Cardiac muscle cell (in vitro differentiated cells and primary cell): ENCODE results near the gene NUDT22. TPM values are rescaled to one million over a fixed set of nuclear protein-coding genes. Genes with fewer than 3 reads are reported as not detected.

Source experiments
- DNase-seq, 2 donors: peaks; one replicate each; pipeline versions ENCODE4 v3.0.0 to v3.0.0-alpha.2; 2010 to 2017; ENCODE audit warnings: low read depth in 1 of 2, low spot score in 1 of 2
- H3K27ac ChIP-seq: fragments of 200-600 bp; sonication (generic); 2 replicates; pipeline ENCODE4 v1.5.1; 2016
- H3K27me3 ChIP-seq: fragments of 200-600 bp; sonication (generic); 2 replicates; pipeline ENCODE4 v1.6.0; 2016; ENCODE audit warnings: control low read depth
- H3K36me3 ChIP-seq: fragments of 200-600 bp; sonication (generic); 2 replicates; pipeline ENCODE4 v1.5.1; 2016; ENCODE audit warnings: control low read depth
- H3K4me1 ChIP-seq: fragments of 200-600 bp; sonication (generic); 2 replicates; pipeline ENCODE4 v1.8.1; 2017; ENCODE audit warnings: low read depth, mild to moderate bottlenecking, mixed run types
- H3K4me3 ChIP-seq: fragments of 200-600 bp; sonication (generic); 2 replicates; pipeline ENCODE4 v1.5.1; 2016; ENCODE audit warnings: mild to moderate bottlenecking
- H3K9me3 ChIP-seq: fragments of 200-600 bp; sonication (generic); 2 replicates; pipeline ENCODE4 v1.5.1; 2017; ENCODE audit warnings: low read depth, mild to moderate bottlenecking, control low read depth
- polyA plus RNA-seq: library from polyadenylated mRNA; unstranded; fragments of >200 nt; fragmentation: Nextera tagmentation; extraction: Ambion mirVana; gene quantifications from 2 replicates; pipeline ENCODE4 v1.2.1, GENCODE V29; 2016
- total RNA-seq: library from RNA; depleted of rRNA; stranded (reverse); fragments of >200 nt; gene quantifications from 2 replicates; pipeline ENCODE4 v1.2.3, GENCODE V29; 2016
- TF ChIP-seq, protein P1 (sequence below): IDR thresholded peaks from 2 replicates; pipeline ENCODE4 v1.5.1; 2012; ENCODE audit warnings: low read depth, mild to moderate bottlenecking, low read length

Gene NUDT22
- total and polyA plus RNA-seq, 2 experiments from 2014 or later: 76.0 to 90.6 TPM

DNA sequence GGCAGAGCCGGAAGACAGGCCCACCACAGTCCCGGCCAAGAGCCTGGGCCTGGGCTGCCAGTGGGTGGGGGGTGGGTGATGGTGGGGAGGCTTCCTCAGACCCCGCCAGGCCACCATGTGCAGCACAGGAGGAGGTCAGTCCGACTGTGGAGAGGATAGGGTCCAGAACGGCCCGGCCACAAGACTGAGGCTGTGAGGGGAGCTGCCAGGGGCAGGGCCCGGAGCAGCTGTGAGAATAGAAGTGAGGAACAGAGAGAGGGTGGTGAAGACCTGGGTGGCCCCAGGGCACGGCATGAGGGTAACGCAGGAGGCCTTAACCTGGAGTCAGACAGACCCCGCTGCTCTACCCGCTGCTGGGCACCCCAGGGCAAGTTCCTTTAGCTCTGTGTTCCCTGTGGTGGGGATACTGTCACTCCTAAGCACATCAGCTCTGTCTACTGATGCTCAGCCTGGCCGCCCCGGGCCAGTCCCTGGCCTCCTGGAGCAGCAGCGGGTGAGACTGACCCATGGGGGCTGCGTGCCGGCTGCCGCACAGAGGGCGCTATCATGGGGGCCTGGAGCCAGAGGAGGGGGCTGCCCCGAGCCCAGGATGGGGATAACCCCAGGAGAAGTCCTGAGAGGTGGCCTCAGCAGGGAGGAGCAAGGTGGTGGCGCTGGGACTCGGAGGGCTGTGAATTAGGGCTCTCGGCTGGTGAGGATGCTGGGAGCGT, 17.8 kb upstream of the NUDT22 start:
- Histone ChIP-seq H3K4me1 (peaks cover 2% of the 10 kb centered on the region), H3K9me3 (no peaks in the 10 kb centered on the region), H3K4me3 (no peak overlapping the region), H3K27ac (no peak overlapping the region), H3K36me3 (peaks cover 10% of the 10 kb centered on the region), H3K27me3 (no peaks in the 10 kb centered on the region)
- no peak for DNase-seq
- TF ChIP-seq, protein P1, sequence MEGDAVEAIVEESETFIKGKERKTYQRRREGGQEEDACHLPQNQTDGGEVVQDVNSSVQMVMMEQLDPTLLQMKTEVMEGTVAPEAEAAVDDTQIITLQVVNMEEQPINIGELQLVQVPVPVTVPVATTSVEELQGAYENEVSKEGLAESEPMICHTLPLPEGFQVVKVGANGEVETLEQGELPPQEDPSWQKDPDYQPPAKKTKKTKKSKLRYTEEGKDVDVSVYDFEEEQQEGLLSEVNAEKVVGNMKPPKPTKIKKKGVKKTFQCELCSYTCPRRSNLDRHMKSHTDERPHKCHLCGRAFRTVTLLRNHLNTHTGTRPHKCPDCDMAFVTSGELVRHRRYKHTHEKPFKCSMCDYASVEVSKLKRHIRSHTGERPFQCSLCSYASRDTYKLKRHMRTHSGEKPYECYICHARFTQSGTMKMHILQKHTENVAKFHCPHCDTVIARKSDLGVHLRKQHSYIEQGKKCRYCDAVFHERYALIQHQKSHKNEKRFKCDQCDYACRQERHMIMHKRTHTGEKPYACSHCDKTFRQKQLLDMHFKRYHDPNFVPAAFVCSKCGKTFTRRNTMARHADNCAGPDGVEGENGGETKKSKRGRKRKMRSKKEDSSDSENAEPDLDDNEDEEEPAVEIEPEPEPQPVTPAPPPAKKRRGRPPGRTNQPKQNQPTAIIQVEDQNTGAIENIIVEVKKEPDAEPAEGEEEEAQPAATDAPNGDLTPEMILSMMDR: no peak

DNA sequence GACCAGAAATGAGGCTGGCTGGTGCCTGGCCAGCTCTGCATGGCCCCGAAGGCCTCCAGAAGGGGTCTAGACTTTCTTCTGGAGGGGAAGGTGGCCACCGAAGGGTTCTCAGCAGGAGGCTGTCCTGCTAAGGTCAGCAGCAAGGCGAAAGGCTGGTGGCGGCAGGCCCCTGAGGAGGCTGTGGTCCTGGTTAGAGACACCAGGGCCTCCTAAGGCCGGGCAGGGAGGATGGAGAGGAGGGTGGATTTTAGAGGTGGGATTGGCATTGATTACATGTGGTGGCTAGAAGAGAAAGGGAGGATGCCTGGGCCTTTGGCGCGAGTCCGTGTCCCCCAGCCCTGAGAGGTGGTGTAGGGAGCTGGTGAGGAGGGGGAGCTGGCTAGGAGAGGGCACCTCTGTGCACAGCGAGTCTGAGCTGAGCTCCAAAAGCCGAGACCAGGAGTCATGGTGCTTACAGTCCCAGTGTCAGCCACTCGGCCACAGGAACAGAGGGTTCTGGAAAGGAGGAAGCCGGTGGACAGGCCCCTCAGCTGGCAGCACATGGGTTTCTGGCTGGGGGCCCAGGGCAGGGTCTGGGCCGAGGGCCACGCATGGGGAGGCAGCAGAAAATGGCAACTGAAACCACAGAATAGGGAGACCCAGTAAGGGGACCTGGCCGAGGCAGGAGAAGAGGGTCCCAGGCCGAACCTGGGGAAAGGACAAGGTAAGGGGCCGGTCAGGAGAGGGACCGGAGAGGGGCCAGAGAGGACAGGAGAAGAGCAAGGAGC, 17.1 kb upstream of the NUDT22 start:
- DNase-seq: no peak
- peaks cover 2% of the 10 kb centered on the region for H3K4me1 ChIP-seq
- peaks cover 3% of the 10 kb centered on the region for H3K36me3 ChIP-seq
- TF ChIP-seq, protein P1: no peak
- no peaks in the 10 kb centered on the region for H3K27me3 ChIP-seq
- H3K9me3 ChIP-seq: no peaks in the 10 kb centered on the region
- no peak overlapping the region for H3K27ac ChIP-seq
- no peak overlapping the region for H3K4me3 ChIP-seq

DNA sequence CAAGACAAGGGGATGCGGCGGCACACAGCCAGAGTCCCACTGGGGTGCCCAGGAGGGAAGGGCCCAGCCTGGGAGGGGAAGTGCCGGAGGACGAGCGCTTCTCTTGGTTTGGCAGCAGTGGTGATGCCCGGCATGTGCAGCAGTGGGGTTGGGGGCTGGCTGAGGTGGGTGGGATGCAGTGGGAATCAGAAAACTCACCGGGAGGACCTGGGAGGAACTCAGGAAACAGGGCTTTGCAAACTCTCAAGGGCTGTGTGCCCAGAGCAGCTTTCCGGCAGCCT, 16.6 kb upstream of the NUDT22 start:
- no peak for DNase-seq
- Histone ChIP-seq H3K4me3 (no peak overlapping the region), H3K4me1 (no peaks in the 10 kb centered on the region)

DNA sequence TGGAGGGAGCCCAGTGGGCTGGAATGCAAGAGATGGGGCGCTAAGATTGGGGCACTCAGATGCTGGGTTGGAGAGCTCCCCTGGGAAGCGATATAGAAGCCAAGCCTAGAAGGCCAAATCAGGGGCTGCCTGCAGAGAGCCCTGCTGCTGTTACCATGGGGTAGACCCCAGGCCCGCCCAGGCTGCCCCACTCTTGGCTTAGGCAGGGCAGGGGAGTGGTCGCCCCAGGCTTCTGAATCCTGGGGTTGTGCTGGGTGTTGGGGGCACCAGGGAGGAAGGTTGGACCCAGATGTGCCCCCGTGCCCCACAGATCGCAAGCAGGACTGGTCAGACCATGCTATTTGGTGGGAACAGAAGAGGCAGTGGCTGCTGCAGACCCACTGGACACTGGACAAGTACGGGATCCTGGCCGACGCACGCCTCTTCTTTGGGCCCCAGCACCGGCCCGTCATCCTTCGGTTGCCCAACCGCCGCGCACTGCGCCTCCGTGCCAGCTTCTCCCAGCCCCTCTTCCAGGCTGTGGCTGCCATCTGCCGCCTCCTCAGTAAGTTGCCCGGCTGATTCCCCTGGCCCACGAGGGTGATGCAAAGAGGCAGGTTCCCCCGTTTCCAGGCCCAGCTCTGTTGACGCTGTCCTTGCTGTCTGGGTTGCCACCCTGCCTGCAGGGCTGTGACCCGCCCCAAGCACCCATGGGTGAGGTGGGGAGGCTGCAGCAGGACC, 15.6 kb upstream of the NUDT22 start:
- no peak for DNase-seq
- TF ChIP-seq, protein P1: no peak
- H3K4me1 ChIP-seq: no peaks in the 10 kb centered on the region
- H3K36me3 ChIP-seq: no peaks in the 10 kb centered on the region
- no peaks in the 10 kb centered on the region for H3K9me3 ChIP-seq
- no peak overlapping the region for H3K4me3 ChIP-seq
- no peak overlapping the region for H3K27ac ChIP-seq
- no peaks in the 10 kb centered on the region for H3K27me3 ChIP-seq

More for the DNA sequence above, 16.6 kb upstream of the NUDT22 start:
- no peak overlapping the region for H3K27ac ChIP-seq
- no peaks in the 10 kb centered on the region for H3K9me3 ChIP-seq
- no peaks in the 10 kb centered on the region for H3K27me3 ChIP-seq
- no peaks in the 10 kb centered on the region for H3K36me3 ChIP-seq
- TF ChIP-seq, protein P1: no peak

DNA sequence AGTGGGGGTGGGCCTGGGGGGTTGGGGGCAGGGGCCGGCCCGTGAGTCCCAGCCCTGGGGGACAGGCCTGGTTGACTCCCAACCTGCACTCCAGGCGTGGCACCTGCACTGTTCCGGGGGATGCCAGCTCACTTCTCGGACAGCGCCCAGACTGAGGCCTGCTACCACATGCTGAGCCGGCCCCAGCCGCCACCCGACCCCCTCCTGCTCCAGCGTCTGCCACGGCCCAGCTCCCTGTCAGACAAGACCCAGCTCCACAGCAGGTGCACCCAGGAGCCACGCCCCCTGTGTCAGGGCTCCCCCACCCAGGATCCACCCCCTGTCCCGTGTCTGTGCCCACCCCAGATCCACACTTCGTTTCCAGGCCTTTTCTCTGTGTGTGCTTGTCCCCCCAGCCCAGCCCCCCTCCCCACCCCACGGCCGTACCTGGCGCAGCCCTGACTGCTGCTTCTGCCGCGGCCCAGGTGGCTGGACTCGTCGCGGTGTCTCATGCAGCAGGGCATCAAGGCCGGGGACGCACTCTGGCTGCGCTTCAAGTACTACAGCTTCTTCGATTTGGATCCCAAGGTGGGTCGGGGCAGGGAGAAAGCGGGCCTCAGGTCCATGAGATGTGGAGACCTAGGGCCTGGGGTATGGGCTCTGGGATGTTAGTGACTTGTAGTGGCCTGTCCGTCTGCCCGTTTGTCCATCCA, 14.7 kb upstream of the NUDT22 start:
- H3K27ac ChIP-seq: no peak overlapping the region
- no peaks in the 10 kb centered on the region for H3K9me3 ChIP-seq
- no peaks in the 10 kb centered on the region for H3K4me1 ChIP-seq
- H3K27me3 ChIP-seq: no peaks in the 10 kb centered on the region
- no peak overlapping the region for H3K4me3 ChIP-seq
- TF ChIP-seq, protein P1: no peak
- no peaks in the 10 kb centered on the region for H3K36me3 ChIP-seq
- DNase-seq: no peak
